ENCODE data around the gene ZNF490.
A peak's percentile ranks its signal among the peaks of the same experiment; 100 is the strongest.
"Not testable (repeated sequence)": the region's sequence is repeated elsewhere in the genome, so short reads cannot be mapped to it uniquely, and the experiment has no call there.

ZNF490 gene

GRCh38 chr19:12648088-12648487 is 37.5 kb upstream of the ZNF490 start:
- no peak overlapping the region for H3K4me3 ChIP-seq (ENCODE audit: control insufficient read depth, low read depth, low read length)
- no peak for DNase-seq (ENCODE audit: low read depth)
- TF ChIP-seq, protein P1, sequence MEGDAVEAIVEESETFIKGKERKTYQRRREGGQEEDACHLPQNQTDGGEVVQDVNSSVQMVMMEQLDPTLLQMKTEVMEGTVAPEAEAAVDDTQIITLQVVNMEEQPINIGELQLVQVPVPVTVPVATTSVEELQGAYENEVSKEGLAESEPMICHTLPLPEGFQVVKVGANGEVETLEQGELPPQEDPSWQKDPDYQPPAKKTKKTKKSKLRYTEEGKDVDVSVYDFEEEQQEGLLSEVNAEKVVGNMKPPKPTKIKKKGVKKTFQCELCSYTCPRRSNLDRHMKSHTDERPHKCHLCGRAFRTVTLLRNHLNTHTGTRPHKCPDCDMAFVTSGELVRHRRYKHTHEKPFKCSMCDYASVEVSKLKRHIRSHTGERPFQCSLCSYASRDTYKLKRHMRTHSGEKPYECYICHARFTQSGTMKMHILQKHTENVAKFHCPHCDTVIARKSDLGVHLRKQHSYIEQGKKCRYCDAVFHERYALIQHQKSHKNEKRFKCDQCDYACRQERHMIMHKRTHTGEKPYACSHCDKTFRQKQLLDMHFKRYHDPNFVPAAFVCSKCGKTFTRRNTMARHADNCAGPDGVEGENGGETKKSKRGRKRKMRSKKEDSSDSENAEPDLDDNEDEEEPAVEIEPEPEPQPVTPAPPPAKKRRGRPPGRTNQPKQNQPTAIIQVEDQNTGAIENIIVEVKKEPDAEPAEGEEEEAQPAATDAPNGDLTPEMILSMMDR (IDR thresholded peaks at IDR 0.05; ENCODE audit: control insufficient read depth, insufficient read depth, low read depth, low read length, missing control alignments): peak; percentile 7

- no peak overlapping the region; the same call in 1 of the 2 replicates for H3K4me3 ChIP-seq (ENCODE audit: control insufficient read depth, low read depth, low read length)
- DNase-seq (ENCODE audit: low read depth): no peak
- TF ChIP-seq, protein P1 (IDR thresholded peaks at IDR 0.05; ENCODE audit: control insufficient read depth, insufficient read depth, low read depth, low read length, missing control alignments): no peak
Measured at GRCh38 chr19:12647490-12648071, 37.0 kb upstream of the ZNF490 start.

- TF ChIP-seq, protein P1 (IDR thresholded peaks at IDR 0.05; ENCODE audit: control insufficient read depth, insufficient read depth, low read depth, low read length, missing control alignments): no peak
- DNase-seq (ENCODE audit: low read depth): no peak
- H3K4me3 ChIP-seq (ENCODE audit: control insufficient read depth, low read depth, low read length): no peak overlapping the region
Measured at GRCh38 chr19:12647047-12647446, 36.4 kb upstream of the ZNF490 start.

DNA sequence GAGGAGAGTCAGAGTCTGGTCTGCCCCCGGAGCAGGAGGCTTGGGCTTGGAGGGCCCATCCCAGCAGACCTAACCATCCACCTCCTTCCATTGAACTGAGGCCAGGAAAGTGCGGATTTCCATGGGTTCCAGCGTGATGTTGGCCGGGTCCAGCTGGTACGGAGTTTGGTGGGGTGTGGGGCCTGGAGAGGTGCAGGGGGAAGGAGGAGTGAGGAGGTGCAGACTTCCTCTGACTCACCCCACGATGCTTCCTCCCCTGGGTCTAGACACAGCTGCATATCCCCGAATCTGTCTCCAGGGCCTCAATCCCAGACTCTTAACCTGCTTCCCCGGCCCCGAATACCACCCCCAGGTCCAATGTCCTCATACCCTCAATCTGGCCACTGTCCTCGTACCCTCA is 35.9 kb upstream of the ZNF490 start:
- no peak for DNase-seq (ENCODE audit: low read depth)
- H3K4me3 ChIP-seq (ENCODE audit: control insufficient read depth, low read depth, low read length): no peak overlapping the region
- TF ChIP-seq, protein P1 (IDR thresholded peaks at IDR 0.05; ENCODE audit: control insufficient read depth, insufficient read depth, low read depth, low read length, missing control alignments): no peak

DNA sequence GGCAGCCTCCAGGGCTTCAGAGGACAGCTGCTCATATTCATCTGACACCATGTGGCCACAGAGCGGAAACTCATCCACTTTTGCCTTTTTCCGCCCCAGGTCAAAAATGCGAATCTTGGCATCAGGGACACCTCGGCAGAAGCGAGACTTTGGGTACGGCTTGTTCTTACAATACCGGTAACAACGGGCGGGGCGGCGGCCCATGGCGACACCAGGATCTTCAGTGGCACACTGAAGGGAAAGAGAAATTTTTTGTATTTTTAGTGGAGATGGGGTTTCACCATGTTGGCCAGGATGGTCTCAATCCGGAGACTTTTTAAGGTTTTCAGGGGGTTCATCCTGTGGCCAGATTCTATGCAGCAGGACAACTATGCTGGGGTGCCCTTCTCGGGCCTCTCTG is 33.1 kb upstream of the ZNF490 start:
- not testable (repeated sequence) for H3K4me3 ChIP-seq (ENCODE audit: control insufficient read depth, low read depth, low read length); DNase-seq (ENCODE audit: low read depth)

GRCh38 chr19:12642506-12642905 is 31.9 kb upstream of the ZNF490 start:
- no peak overlapping the region for H3K4me3 ChIP-seq (ENCODE audit: control insufficient read depth, low read depth, low read length)
- no peak for DNase-seq (ENCODE audit: low read depth)
- TF ChIP-seq, protein P1 (IDR thresholded peaks at IDR 0.05; ENCODE audit: control insufficient read depth, insufficient read depth, low read depth, low read length, missing control alignments): no peak

- DNase-seq (ENCODE audit: low read depth): no peak
- no peak overlapping the region for H3K4me3 ChIP-seq (ENCODE audit: control insufficient read depth, low read depth, low read length)
- TF ChIP-seq, protein P1 (IDR thresholded peaks at IDR 0.05; ENCODE audit: control insufficient read depth, insufficient read depth, low read depth, low read length, missing control alignments): no peak
Measured at GRCh38 chr19:12641456-12641855, 30.8 kb upstream of the ZNF490 start.
